Left renal cortex interstitium (tissue), 4 donors: Measurements from ENCODE around the gene SLC44A1. TPM values are rescaled to one million over a fixed set of nuclear protein-coding genes. Genes with fewer than 3 reads are reported as not detected.
"Not testable (repeated sequence)": the region's sequence is repeated elsewhere in the genome, so short reads cannot be mapped to it uniquely, and the experiment has no call there.

ENCODE experiments used
- DNase-seq, 4 donors: peaks; one replicate each; pipeline ENCODE4 v3.0.0-alpha.2; 2013; ENCODE audit warnings: low read depth in 4 of 4, low spot score in 2 of 4, missing footprints in 1 of 4
- polyA plus RNA-seq, 4 donors: library from polyadenylated mRNA; unstranded; fragments of 120-200 nt; gene quantifications; one replicate each; pipeline ENCODE4 v1.2.1, GENCODE V29; 2013; ENCODE audit not compliant: insufficient read length in 4 of 4

SLC44A1 gene
- polyA plus RNA-seq, 4 donors: 44.0 to 61.1 (median 48.8) TPM

GRCh38 chr9:105264380-105264779 is 19.9 kb downstream of the SLC44A1 start:
- no peak for DNase-seq

GRCh38 chr9:105268254-105268653 is 23.8 kb downstream of the SLC44A1 start:
- DNase-seq: not testable (repeated sequence)

- no peak for DNase-seq
These were observed 25.1 kb downstream of the SLC44A1 start for GRCh38 chr9:105269593-105269992.

- no peak for DNase-seq
These were observed 26.3 kb downstream of the SLC44A1 start for GRCh38 chr9:105270711-105271110.

- no peak for DNase-seq
These were observed 29.3 kb downstream of the SLC44A1 start for GRCh38 chr9:105273731-105274130.

GRCh38 chr9:105275111-105275510 is 30.7 kb downstream of the SLC44A1 start:
- no peak for DNase-seq

- DNase-seq: no peak
These were observed 31.5 kb downstream of the SLC44A1 start for GRCh38 chr9:105275938-105276337.

GRCh38 chr9:105278751-105279150 is 34.3 kb downstream of the SLC44A1 start:
- no peak for DNase-seq

- DNase-seq: no peak
These were observed 36.2 kb downstream of the SLC44A1 start for GRCh38 chr9:105280691-105281090.

- DNase-seq: no peak
These were observed 36.8 kb downstream of the SLC44A1 start for GRCh38 chr9:105281272-105281671.

- DNase-seq: no peak
These were observed 37.5 kb downstream of the SLC44A1 start for GRCh38 chr9:105281926-105282325.

- no peak for DNase-seq
These were observed 38.6 kb downstream of the SLC44A1 start for GRCh38 chr9:105282870-105283621.

GRCh38 chr9:105283795-105284194 is 39.3 kb downstream of the SLC44A1 start:
- no peak for DNase-seq

- no peak for DNase-seq
These were observed 40.0 kb downstream of the SLC44A1 start for GRCh38 chr9:105284463-105284862.

GRCh38 chr9:105286098-105286497 is 41.6 kb downstream of the SLC44A1 start:
- no peak for DNase-seq

- DNase-seq: no peak
These were observed 44.9 kb downstream of the SLC44A1 start for GRCh38 chr9:105289305-105289704.

- no peak for DNase-seq
These were observed 46.0 kb downstream of the SLC44A1 start for GRCh38 chr9:105290418-105290817.

GRCh38 chr9:105290954-105291353 is 46.5 kb downstream of the SLC44A1 start:
- DNase-seq: no peak

- no peak for DNase-seq
These were observed 47.0 kb downstream of the SLC44A1 start for GRCh38 chr9:105291422-105291859.

GRCh38 chr9:105291938-105292337 is 47.5 kb downstream of the SLC44A1 start:
- DNase-seq: no peak

GRCh38 chr9:105293408-105293807 is 49.0 kb downstream of the SLC44A1 start:
- DNase-seq: no peak

GRCh38 chr9:105295201-105295550 is 50.7 kb downstream of the SLC44A1 start:
- DNase-seq: no peak

GRCh38 chr9:105295986-105296385 is 51.5 kb downstream of the SLC44A1 start:
- DNase-seq: no peak
